ENCODE measurements around the gene C6orf132.

The C6orf132 gene

GRCh38 chr6:42118162-42119001 lies 24.0 kb downstream of the C6orf132 start:
- no peak overlapping the region for H3K4me3 ChIP-seq (IDR thresholded peaks at IDR 0.05; ENCODE audit: insufficient read depth, low read depth, low read length)
- no peak overlapping the region for H3K4me2 ChIP-seq
- no peaks in the 10 kb centered on the region for H3K4me1 ChIP-seq (ENCODE audit: low read depth, poor library complexity, severe bottlenecking)
- TF ChIP-seq CTCF (conservative IDR thresholded peaks at IDR 0.05; ENCODE audit: low read depth, low read length): no peak
- H4K20me1 ChIP-seq (ENCODE audit: insufficient read depth): no peaks in the 10 kb centered on the region
- no peaks in the 10 kb centered on the region for H3K36me3 ChIP-seq (ENCODE audit: insufficient read depth)
- H3K9ac ChIP-seq: no peak overlapping the region
- H3K27me3 ChIP-seq (ENCODE audit: insufficient read depth, low read depth): no peaks in the 10 kb centered on the region
- H3K79me2 ChIP-seq (ENCODE audit: insufficient read depth, low read depth): no peaks in the 10 kb centered on the region
- H3K27ac ChIP-seq: no peak overlapping the region
- no peak overlapping the region for H2AFZ ChIP-seq (ENCODE audit: low read depth)

GRCh38 chr6:42117843-42118161 lies 24.6 kb downstream of the C6orf132 start:
- Histone ChIP-seq H3K4me2 (no peak overlapping the region), H4K20me1 (ENCODE audit: insufficient read depth) (no peaks in the 10 kb centered on the region), H3K9ac (no peak overlapping the region), H3K79me2 (ENCODE audit: insufficient read depth, low read depth) (no peaks in the 10 kb centered on the region), H2AFZ (ENCODE audit: low read depth) (no peak overlapping the region), H3K4me1 (ENCODE audit: low read depth, poor library complexity, severe bottlenecking) (no peaks in the 10 kb centered on the region), H3K27me3 (ENCODE audit: insufficient read depth, low read depth) (no peaks in the 10 kb centered on the region), H3K4me3 (IDR thresholded peaks at IDR 0.05; ENCODE audit: insufficient read depth, low read depth, low read length) (no peak overlapping the region), H3K36me3 (ENCODE audit: insufficient read depth) (no peaks in the 10 kb centered on the region), H3K27ac (no peak overlapping the region)
- TF ChIP-seq CTCF (conservative IDR thresholded peaks at IDR 0.05; ENCODE audit: low read depth, low read length): no peak

- H3K4me2 ChIP-seq: no peak overlapping the region
- no peak overlapping the region for H3K27ac ChIP-seq
- no peaks in the 10 kb centered on the region for H4K20me1 ChIP-seq (ENCODE audit: insufficient read depth)
- TF ChIP-seq CTCF (conservative IDR thresholded peaks at IDR 0.05; ENCODE audit: low read depth, low read length): no peak
- no peaks in the 10 kb centered on the region for H3K36me3 ChIP-seq (ENCODE audit: insufficient read depth)
- no peaks in the 10 kb centered on the region; the same call in 1 of the 2 replicates for H3K27me3 ChIP-seq (ENCODE audit: insufficient read depth, low read depth)
- H3K9ac ChIP-seq: no peak overlapping the region
- no peak overlapping the region for H2AFZ ChIP-seq (ENCODE audit: low read depth)
- H3K79me2 ChIP-seq (ENCODE audit: insufficient read depth, low read depth): no peaks in the 10 kb centered on the region
- H3K4me3 ChIP-seq (IDR thresholded peaks at IDR 0.05; ENCODE audit: insufficient read depth, low read depth, low read length): no peak overlapping the region
- H3K4me1 ChIP-seq (ENCODE audit: low read depth, poor library complexity, severe bottlenecking): no peaks in the 10 kb centered on the region
Measured at GRCh38 chr6:42113936-42114636, 28.3 kb downstream of the C6orf132 start.

GRCh38 chr6:42112351-42112750 lies 30.1 kb downstream of the C6orf132 start:
- H3K4me2 ChIP-seq: no peak overlapping the region

More at GRCh38 chr6:42112351-42112750, 30.1 kb downstream of the C6orf132 start:
- no peak overlapping the region for H2AFZ ChIP-seq (ENCODE audit: low read depth)
- no peaks in the 10 kb centered on the region for H3K4me1 ChIP-seq (ENCODE audit: low read depth, poor library complexity, severe bottlenecking)
- TF ChIP-seq CTCF (conservative IDR thresholded peaks at IDR 0.05; ENCODE audit: low read depth, low read length): no peak
- H3K27me3 ChIP-seq (ENCODE audit: insufficient read depth, low read depth): no peaks in the 10 kb centered on the region; the same call in 1 of the 2 replicates
- no peak overlapping the region for H3K27ac ChIP-seq
- H3K79me2 ChIP-seq (ENCODE audit: insufficient read depth, low read depth): no peaks in the 10 kb centered on the region
- H3K9ac ChIP-seq: no peak overlapping the region
- H3K36me3 ChIP-seq (ENCODE audit: insufficient read depth): no peaks in the 10 kb centered on the region
- H4K20me1 ChIP-seq (ENCODE audit: insufficient read depth): no peaks in the 10 kb centered on the region
- H3K4me3 ChIP-seq (IDR thresholded peaks at IDR 0.05; ENCODE audit: insufficient read depth, low read depth, low read length): no peak overlapping the region
